ENCODE data around the gene HLX.

Gene HLX

GRCh38 chr1:220879076-220879508 is at the start of gene HLX:
HLX (plus strand) TSS chr1:220879443; CDS start chr1:220879858, 415 bp downstream.
- no peak for DNase-seq

DNA sequence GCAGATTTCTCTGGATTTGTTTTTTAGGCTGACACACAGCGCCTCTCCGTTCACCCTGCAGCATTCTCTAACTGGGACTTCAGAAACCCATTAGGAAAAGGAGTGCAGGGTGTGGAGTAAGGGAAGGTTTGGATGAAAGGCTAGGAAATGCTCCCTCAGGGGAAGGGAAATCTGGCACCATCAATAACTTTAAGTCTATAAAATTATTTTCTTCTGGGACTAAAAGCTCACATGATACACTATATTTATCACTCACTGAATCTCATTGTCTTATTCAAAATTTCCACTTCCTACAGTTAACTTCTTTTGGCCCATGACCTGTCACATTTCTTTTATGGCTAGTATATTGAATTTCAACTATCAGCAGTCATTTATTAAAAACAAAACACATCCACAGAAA is 45.8 kb upstream of the HLX start:
- no peak for DNase-seq

DNA sequence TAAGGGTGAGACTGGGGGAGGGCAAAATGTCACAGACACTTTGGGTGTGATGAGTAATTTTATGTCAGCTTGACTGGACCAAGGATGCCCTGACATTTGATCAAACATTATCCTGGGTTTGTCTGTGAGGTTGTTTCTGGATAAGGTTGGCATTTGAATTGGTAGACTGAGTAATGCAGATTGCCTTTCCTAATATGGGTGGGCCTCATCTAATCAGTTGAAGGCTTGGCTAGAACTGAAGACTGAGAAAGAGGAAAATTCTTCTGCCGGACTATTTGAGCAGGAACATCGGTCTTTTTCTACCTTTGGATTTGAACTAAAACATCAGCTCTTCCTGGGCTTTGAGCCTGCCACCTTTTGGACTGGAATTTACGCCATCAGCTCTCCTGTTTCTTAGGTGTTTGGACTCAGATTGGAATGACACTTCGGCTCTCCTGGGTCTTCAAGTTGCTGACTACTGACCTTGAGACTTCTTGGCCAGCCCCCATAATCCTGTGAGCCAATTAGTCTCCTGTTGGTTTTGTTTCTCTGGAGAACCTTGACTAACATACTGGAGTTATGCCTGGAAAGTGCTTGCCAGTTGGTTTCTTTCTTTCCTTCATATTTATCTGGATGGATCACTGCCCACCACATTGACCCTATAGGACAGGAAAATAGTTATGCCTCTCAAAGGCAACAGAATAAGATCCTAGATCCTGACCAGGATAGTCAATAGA is 44.9 kb upstream of the HLX start:
- DNase-seq = no peak

GRCh38 chr1:220838578-220838977 is 40.7 kb upstream of the HLX start:
- DNase-seq = no peak

GRCh38 chr1:220839474-220839873 is 39.8 kb upstream of the HLX start:
- no peak for DNase-seq

- no peak for DNase-seq
These were observed 38.0 kb upstream of the HLX start for GRCh38 chr1:220841293-220841692.

- no peak for DNase-seq
These were observed 35.7 kb upstream of the HLX start for GRCh38 chr1:220843481-220844011.

- no peak for DNase-seq
These were observed 26.8 kb upstream of the HLX start for GRCh38 chr1:220852408-220852807.

DNA sequence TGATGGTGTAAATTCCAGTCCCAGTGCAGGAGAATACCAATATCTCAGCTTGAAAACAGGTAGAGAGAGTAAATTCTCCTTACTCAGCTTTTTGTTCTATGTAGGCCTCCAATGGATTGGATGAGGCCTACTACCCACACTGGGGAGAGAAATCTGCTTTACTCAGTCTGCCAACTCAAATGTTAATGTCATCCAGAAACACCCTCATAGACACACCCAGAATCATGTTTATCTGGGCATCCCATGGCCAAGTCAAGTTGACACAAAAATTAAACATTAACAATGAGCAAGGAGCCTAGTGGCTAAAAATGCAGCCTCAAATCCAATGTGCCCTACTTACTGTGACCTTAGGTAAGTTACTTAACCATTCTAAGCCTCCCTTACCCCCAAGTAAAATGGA is 6.9 kb upstream of the HLX start:
- no peak for DNase-seq

GRCh38 chr1:220873087-220873486 is 6.2 kb upstream of the HLX start:
- DNase-seq = no peak

DNA sequence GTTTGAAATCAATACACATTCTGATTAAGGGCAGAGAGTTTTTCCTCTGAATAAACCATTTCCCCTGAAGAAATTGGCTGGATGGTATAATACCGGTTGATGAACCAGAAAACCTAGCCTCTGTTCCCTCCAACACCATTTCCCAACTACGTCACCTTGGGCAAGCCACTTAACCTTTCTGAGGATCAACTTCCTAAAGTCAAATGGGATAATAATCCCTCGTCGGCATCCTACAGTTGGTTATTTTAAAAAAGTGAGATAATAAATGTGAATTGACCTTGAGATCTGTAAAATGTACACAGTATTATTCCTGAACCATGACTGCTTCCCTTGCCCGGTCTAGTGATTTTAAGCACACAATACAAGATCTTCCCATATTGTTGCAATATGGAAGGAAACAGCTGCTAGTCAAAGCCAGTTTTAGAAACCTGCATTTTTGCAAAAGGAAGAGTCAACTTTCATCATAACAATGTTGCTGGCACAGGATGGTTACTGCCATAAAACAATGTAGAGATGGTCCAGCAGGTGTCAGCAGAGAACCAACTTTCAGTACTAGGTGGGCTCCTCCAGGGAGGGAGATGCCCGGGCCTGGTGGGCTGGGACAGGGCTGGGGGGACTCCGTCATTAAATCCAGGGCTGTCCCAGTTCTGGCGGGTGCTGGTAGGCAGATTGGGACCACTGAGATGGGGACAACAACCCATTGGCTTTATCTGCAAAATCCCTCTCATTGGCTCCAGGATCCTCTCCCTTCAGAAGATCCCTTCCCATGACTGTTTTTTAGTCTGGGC is 5.2 kb upstream of the HLX start:
- peak; percentile 24 for DNase-seq

- no peak for DNase-seq
These were observed 4.0 kb upstream of the HLX start for GRCh38 chr1:220875260-220875659.

DNA sequence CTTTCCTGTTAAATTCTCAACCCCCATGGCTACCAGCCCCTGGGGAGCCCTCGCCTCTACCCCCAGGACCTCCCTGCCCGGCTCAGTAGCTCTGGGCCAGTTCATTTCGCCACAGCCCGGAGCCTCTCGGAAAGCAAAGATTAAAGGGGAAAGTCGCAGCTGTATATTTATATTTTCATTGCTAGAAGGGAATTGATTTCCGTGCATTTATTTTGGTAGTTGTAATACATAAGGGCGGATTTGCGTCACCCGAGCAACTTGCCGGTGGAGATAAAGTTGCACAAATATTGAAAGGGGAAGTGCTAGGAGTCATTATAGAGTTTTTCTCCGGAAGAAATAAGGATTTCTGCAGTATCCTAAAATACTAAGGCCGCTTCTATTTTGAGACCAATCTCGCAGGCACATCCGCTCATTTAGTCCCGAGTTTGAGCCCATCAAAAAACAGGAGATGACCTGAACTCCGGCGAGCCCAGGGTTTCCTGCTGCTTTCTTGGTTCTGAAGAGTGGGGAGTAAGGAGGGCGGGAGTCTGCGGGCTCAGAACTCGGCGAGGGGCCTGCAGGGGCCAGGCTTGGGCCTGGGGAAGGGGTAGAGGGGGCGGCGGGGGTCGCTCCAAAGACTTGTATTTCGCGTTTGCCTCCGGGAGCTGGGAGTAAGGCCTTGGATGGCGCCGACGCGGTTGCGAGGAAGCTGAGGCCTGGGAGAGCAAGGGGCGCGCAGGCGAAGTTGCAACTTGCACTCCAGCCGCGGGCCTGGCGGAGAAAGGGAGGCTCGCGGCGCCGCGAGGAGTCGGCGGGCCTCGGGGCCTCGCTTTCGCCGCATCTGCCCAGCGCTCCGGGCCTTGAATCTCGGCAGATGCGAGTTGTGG is 2.5 kb upstream of the HLX start:
- DNase-seq = no peak

GRCh38 chr1:220877377-220878095 is 1.7 kb upstream of the HLX start:
- DNase-seq = no peak

DNA sequence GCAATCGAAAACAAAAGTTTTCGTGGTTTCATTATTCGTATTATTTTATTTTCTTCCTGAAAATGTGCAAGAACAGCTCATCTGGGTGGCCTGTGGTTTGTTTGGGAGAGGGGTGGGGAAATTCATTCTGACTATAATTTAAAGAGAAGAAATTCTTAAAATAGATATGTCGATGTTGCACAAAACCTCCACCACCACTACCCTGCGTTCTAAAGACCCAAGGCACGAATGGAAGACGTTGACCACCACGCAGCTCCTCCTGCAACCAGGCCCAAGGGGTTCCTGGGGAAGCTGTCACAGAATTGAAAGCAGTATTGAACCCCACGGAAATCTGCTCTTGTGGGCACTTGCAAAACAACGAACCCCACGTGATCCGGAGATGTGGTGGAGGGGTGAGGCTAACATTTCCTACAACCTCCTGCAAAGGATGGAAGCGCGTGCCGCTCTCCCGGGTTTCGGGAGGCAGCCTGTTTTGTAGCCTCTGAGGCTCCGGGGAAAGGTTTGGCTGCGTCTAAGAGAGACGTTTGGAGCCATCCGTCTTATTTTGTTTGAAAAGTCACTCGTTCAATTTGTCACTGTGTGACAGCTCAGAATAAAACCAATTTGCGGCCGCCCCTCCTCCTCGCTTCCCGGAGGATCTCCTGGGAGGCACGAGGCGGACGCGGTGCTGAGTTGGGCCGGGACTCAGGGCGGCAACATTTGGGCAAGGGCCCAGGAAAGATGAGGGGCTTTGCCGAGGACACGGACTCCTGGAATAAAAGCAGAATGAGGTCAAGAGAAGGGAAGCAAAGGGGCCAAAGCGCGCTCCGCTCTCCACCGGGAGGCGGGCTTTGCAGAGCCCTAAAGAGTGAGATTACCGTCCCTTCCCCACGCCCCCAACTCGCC is 810 bp upstream of the HLX start:
- no peak for DNase-seq

DNA sequence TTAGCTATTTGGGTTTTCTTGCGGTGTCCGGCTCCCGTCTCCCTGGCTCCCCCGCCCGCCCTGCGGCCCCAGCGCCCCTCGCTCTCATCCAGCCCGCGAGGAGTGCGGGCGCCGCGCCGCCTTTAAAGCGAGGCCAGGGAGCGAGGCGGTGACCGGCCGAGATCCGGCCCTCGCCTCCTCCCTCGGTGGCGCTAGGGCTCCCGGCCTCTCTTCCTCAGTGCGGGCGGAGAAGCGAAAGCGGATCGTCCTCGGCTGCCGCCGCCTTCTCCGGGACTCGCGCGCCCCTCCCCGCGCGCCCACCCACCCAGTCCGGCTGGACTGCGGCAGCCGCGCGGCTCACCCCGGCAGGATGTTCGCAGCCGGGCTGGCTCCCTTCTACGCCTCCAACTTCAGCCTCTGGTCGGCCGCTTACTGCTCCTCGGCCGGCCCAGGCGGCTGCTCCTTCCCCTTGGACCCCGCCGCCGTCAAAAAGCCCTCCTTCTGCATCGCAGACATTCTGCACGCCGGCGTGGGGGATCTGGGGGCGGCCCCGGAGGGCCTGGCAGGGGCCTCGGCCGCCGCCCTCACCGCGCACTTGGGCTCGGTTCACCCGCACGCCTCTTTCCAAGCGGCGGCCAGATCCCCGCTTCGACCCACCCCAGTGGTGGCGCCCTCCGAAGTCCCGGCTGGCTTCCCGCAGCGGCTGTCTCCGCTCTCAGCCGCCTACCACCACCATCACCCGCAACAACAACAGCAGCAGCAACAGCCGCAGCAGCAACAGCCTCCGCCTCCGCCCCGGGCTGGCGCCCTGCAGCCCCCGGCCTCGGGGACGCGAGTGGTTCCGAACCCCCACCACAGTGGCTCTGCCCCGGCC is 492 bp downstream of the HLX start:
- DNase-seq = peak; percentile 18

DNA sequence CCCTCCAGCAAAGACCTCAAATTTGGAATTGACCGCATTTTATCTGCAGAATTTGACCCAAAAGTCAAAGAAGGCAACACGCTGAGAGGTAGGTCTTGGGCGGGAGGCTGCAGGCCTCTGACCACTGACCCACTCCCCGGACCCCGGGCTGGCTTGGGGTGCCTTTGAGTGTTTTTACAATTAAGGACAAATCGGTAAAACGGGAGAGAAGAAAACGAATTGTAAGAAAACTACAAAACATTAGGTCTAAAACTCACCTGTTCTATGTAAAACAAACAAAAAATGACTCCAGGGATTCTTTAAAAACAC is 1.1 kb downstream of the HLX start:
- DNase-seq = no peak

GRCh38 chr1:220880726-220881506 is 1.7 kb downstream of the HLX start:
- DNase-seq = no peak

GRCh38 chr1:220882061-220882891 is 3.0 kb downstream of the HLX start:
- DNase-seq = no peak
